Iris pigment epithelial cell (primary cell): Measurements from ENCODE around the gene CLEC4C.
"Not testable (repeated sequence)": the region's sequence is repeated elsewhere in the genome, so short reads cannot be mapped to it uniquely, and the experiment has no call there.

ENCODE experiments used
- DNase-seq: peaks from one replicate; pipeline ENCODE4 v3.0.0-alpha.2; 2011; ENCODE audit warnings: low read depth

The CLEC4C gene

DNA sequence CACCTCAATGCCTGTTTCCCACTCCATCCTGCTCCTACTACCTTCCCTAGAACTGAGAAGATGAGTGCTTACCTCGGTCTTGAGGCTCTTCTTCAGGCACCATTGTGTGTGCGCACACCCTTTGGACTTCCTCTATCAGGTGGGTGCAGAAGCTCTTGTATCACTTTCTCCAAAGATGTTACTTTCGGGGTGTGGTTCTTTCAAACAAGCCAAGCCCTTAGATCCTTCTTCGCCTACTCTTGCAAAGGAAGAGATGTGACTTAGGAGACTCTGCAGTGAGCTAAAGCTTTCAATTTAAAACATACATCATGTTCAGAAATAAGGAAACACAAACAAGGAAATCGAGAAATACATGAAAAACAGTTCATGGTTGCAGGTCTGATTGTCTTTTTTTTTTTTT lies at the start of gene CLEC4C:
Gene CLEC4C, minus strand, starts transcription at position 130 of the 400 bp plus-strand sequence. Its CDS starts 27 bp downstream, at position 103.
- no peak for DNase-seq

DNA sequence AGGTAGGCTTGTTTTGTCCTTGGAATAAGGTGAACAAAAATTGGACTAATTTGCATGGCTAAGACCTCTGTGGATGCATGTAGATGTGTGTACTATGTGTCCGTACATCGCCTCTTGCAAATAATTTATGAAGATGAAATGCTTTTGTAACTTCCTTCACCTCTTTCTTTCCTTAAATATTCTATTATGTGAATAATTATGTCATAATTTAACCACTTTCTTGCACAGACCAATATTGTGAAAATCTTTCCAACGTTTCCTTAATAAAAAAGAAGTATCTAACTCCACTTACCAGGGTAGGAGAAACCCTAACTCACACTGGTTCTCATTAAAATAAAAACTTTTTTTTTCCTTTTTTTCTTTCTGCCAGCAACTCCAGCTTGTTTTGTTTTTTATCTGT lies 46.0 kb upstream of the CLEC4C start:
- DNase-seq = no peak

GRCh38 chr12:7788884-7789528 lies 41.8 kb upstream of the CLEC4C start, which contains the start of gene NANOG:
TSS of gene NANOG (plus strand) at chr12:7789402. CDS start at chr12:7789615, 213 bp downstream.
- DNase-seq = not testable (repeated sequence)

- DNase-seq = no peak
These were observed 41.1 kb upstream of the CLEC4C start for GRCh38 chr12:7788294-7788660.

DNA sequence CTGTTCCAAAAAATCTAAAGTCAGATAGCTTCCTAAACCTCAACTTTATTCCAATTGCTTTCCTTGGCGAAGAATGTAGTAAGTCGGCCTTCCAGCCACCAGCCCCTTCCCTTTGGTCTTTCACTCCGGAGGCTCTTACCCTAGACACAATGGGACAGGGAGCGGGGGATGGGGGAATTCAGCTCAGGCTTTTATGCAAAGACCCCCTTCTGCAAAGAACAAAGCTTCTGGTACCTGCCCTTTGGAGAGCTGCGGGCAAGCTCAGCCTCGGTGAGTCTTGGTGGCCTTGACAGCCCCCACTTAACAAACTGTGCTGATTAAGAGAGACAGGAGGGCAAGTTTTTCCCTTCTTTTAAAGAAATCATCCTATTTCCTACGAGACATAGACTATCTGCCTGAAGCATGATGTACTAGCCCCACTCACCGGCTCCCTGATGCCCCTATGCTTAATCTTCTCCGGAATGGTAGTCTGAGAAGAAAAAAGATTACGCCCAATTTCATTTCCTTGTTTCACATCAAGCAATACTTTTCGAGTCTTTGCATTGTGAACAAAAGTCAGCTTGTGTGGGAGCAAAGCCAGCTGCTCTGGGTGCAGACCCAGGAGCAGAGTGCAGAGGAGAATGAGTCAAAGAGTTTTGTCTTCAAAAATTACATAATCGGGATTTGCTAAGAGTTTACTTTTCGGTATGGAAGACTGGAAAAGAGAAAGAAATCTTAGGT lies 40.6 kb upstream of the CLEC4C start:
- no peak for DNase-seq

DNA sequence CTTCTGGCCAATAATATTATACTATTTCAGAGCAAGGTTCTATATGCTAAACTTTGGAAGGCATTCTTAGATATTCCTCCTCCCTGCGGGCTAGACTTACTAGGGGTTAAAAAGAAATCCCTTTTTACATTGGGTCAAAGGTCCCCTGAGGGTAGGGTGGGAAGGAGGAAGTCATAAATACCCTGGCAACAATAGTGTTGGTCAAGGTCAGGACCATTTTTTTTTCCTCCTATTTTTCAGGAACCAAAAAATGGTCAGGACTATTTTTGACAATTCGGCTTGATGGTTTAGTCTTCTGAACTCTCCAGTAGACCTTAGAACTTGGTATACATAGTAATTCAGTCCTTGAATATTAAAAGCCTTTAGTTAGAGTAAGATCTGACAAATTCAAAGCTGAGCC lies 37.5 kb upstream of the CLEC4C start:
- no peak for DNase-seq

GRCh38 chr12:7783433-7783832 lies 36.3 kb upstream of the CLEC4C start:
- DNase-seq = not testable (repeated sequence)

- no peak for DNase-seq
These were observed 34.9 kb upstream of the CLEC4C start for GRCh38 chr12:7782055-7782454.

DNA sequence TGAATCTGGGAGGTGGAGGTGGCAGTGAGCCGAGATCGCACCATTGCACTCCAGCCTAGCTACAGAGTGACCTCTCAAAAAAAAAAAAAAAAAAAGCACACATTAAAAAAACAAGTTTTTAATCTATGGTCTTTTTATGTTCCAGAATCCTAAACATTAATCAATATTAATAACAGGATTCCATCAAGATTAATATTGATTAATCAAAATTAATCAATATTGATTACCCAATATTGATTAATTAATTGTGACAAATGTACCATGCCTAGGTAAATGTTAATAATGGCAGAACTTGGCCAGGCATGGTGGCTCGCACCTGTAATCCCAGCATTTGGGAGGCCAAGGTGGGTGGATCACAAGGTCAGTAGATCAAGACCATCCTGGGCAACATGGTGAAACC lies 34.1 kb upstream of the CLEC4C start:
- DNase-seq = no peak

- no peak for DNase-seq
These were observed 22.8 kb upstream of the CLEC4C start for GRCh38 chr12:7769999-7770398.

- DNase-seq = no peak
These were observed 11.6 kb upstream of the CLEC4C start for GRCh38 chr12:7758766-7759140.

DNA sequence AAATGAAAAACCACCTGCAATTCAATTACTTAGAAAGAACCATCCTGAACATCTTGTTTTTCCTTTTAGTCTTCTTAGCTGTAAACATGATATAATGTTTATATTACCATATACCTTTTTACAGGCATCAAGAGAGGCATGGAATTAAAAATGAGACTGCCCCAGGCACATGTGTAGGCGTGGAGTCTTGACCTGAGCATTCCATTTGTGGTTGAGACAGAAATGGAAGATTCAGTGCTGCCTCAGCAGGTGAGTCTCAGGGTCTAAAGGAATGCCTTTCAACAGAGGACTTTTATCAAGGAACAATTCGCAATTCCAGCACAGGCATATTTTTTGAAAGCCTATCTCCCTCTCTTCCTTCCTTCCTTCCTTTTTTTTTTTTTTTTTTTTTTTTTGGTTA lies 9.8 kb upstream of the CLEC4C start:
- no peak for DNase-seq

GRCh38 chr12:7755668-7756067 lies 8.5 kb upstream of the CLEC4C start:
- DNase-seq = not testable (repeated sequence)

- DNase-seq = not testable (repeated sequence)
These were observed 5.1 kb upstream of the CLEC4C start for GRCh38 chr12:7751941-7752922.

DNA sequence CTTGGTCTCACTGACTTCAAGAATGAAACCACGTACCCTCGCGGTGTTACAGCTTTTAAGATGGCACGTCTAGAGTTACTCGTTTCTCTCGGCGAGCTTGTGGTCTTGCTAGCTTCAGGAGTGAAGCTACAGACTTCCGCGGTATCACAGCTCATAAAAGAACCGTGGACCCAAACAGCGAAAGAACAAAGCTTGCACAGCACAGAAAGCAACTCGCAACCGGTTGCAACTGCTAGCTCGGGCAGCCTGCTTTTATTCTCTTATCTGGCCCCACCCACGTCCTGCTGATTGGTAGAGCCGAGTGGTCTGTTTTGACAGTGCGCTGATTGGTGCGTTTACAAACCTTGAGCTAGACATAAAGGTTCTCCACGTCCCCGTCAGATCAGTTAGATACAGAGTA lies 4.2 kb upstream of the CLEC4C start:
- no peak for DNase-seq

DNA sequence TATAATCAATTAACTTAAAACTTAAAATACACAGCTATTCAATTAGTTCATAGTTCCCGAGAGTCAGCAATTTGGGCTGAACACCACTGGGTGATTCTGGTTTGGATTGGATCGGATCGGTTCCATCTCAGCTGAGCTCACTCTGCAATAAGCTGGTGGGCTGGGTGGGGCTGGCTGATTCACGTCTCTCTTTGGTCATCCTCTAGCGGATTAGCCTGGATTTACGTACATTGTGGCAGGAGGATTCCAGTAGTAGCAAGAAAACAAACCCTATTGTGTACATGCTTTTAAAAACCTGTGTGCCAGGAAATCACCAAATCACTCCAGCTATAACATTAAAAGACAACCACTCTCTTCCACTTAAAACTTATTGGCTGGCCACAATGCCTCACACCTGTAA lies 3.2 kb upstream of the CLEC4C start:
- no peak for DNase-seq

- DNase-seq = no peak
These were observed 2.3 kb upstream of the CLEC4C start for GRCh38 chr12:7749442-7749841.

- DNase-seq = no peak
These were observed 1.7 kb upstream of the CLEC4C start for GRCh38 chr12:7748852-7749251.

DNA sequence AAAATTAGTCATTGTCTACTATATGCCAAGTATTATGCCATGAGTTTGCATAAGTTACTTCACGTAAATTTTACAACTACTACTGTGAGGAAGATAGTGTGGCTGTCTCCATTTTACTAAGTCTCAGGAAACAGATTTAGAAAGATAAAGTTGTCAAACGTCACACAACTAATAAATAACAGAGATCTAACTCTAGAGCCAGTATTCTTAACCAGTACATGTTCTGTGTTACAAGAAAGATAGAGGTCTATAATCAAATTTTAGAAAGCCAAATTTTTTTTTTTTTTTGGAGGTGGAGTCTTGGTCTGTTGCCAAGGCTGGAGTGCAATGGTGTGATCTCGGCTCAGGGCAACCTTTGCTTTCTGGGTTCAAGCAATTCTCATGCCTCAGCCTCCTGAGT lies 14.2 kb downstream of the CLEC4C start:
- no peak for DNase-seq

- no peak for DNase-seq
These were observed 15.7 kb downstream of the CLEC4C start for GRCh38 chr12:7731486-7731885.

DNA sequence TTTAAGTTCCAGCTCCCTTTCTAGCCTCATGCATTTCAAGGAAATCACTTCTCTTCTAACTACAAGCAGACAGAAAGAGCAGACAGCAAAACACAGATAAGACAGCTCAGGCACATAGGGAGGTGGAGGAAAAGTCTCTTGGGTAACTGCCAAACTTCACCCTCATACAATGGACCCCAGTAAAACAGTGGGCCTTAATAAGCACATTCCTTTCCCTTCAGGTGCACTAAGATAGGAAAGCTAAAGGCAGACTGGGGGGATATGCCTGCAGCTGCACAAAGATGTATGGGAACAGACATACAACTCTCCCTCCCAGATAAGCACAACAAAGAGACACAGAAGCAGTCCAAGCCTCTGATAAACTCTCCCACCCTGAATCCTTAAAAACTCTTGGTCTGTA lies 16.2 kb downstream of the CLEC4C start:
- DNase-seq = not testable (repeated sequence)

GRCh38 chr12:7729746-7730145 lies 17.4 kb downstream of the CLEC4C start:
- no peak for DNase-seq

DNA sequence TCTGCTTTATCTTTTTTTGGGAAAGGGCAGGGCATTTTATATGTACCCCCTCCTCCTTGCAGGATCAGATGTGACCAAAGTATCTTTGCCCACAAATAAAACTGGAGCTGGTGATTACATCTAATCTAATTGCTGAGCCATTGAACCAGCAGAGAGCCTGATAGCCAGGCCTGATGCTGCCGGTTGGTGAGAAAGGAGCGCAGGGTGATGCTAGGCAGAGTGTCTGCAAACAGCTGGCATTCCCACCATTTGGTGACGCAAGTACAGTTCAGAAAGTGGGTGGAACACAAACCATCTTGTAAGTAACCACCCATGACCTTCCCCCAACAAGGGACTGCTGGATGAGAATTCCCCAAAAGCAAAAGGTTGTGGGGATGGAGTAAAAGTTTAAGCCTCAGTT lies 23.2 kb downstream of the CLEC4C start:
- no peak for DNase-seq
